ENCODE data around the gene BNC2.

DNA sequence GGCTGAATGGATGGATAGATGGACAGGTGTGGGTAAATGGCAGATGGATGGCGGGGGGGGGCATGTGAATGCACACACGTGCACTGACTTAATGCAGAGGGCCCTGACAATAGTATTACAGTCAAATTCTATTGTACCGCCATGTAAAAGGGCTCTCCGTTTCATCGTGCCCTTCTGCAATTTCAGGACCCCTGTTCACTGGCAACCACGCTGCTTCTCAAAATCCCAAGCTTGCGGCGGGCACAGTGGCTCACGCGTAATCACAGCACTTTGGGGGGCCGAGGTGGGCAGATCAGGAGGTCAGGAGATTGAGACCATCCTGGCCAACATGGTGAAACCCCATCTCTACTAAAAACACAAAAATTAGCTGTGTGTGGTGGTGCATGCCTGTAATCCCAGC is 211.4 kb downstream of the BNC2 start:
- TF ChIP-seq RAD21 (IDR thresholded peaks at IDR 0.05; ENCODE audit: low read length) (no peak), MXI1 (IDR thresholded peaks at IDR 0.05; ENCODE audit: borderline replicate concordance, low read depth, low read length) (no peak), BHLHE40 (IDR thresholded peaks at IDR 0.05; ENCODE audit: low read depth, low read length) (no peak)
- TF ChIP-seq, protein P1, sequence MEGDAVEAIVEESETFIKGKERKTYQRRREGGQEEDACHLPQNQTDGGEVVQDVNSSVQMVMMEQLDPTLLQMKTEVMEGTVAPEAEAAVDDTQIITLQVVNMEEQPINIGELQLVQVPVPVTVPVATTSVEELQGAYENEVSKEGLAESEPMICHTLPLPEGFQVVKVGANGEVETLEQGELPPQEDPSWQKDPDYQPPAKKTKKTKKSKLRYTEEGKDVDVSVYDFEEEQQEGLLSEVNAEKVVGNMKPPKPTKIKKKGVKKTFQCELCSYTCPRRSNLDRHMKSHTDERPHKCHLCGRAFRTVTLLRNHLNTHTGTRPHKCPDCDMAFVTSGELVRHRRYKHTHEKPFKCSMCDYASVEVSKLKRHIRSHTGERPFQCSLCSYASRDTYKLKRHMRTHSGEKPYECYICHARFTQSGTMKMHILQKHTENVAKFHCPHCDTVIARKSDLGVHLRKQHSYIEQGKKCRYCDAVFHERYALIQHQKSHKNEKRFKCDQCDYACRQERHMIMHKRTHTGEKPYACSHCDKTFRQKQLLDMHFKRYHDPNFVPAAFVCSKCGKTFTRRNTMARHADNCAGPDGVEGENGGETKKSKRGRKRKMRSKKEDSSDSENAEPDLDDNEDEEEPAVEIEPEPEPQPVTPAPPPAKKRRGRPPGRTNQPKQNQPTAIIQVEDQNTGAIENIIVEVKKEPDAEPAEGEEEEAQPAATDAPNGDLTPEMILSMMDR (conservative IDR thresholded peaks at IDR 0.05; ENCODE audit: low read depth, low read length) = no peak
